ENCODE results near the gene GCM1. TPM values are rescaled to one million over a fixed set of nuclear protein-coding genes. Genes with fewer than 3 reads are reported as not detected.

GCM1 gene
- total RNA-seq, 1 experiment from 2014 or later, result not detected

DNA sequence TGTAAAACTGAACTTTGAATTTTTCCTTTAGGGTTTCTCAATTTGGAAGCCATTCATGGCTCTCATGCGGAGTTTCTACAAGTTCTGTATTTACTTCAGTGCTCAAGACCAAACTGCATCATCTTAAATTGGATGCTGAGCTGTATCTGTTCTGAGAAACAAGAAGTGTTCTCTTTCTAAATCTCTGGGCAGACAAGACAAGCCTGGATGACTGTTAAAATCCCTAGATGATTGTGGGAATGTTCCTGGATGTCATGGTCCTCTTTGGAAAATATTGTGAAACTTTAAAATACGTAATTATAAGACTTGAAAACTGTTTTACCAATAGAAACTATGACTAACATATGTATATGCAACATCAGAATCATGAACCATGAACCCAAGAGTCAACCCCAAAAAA lies 6.2 kb upstream of the GCM1 start:
- intact Hi-C loops (cut with micrococcal nuclease; ENCODE audit: unreplicated experiment), result no loop called here
- ATAC-seq (no peak), DNase-seq (ENCODE audit: low read depth, low spot score) (no peak)
- Histone ChIP-seq H3K4me3 (ENCODE audit: low read depth in 2 of 2, low read length in 2 of 2) (no peak overlapping the region), H3K36me3 (ENCODE audit: control insufficient read depth, insufficient read depth, low read length) (no peaks in the 10 kb centered on the region), H3K4me1 (ENCODE audit: control insufficient read depth, insufficient read depth, low read length) (no peaks in the 10 kb centered on the region), H3K27ac (ENCODE audit: low read length) (no peak overlapping the region), H3K9me3 (ENCODE audit: control insufficient read depth, insufficient read depth, low read depth, low read length) (no peaks in the 10 kb centered on the region), H3K27me3 (ENCODE audit: control insufficient read depth, insufficient read depth, low read length) (no peaks in the 10 kb centered on the region; the same call in 1 of the 2 replicates)
- ChIA-PET POLR2A (no interaction called here), CTCF (no interaction called here)
- no peak for TF ChIP-seq REST (IDR thresholded peaks at IDR 0.05; ENCODE audit: insufficient read depth in 1 of 2, low read depth in 2 of 2, low read length in 1 of 2)
- TF ChIP-seq, protein P1, sequence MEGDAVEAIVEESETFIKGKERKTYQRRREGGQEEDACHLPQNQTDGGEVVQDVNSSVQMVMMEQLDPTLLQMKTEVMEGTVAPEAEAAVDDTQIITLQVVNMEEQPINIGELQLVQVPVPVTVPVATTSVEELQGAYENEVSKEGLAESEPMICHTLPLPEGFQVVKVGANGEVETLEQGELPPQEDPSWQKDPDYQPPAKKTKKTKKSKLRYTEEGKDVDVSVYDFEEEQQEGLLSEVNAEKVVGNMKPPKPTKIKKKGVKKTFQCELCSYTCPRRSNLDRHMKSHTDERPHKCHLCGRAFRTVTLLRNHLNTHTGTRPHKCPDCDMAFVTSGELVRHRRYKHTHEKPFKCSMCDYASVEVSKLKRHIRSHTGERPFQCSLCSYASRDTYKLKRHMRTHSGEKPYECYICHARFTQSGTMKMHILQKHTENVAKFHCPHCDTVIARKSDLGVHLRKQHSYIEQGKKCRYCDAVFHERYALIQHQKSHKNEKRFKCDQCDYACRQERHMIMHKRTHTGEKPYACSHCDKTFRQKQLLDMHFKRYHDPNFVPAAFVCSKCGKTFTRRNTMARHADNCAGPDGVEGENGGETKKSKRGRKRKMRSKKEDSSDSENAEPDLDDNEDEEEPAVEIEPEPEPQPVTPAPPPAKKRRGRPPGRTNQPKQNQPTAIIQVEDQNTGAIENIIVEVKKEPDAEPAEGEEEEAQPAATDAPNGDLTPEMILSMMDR (IDR thresholded peaks at IDR 0.05), result no peak
- TF ChIP-seq POLR2AphosphoS5 (IDR thresholded peaks at IDR 0.05; ENCODE audit: low read depth, low read length), result no peak
- TF ChIP-seq SIN3A (IDR thresholded peaks at IDR 0.05; ENCODE audit: borderline replicate concordance, insufficient read depth, low read depth, low read length), result no peak
- TF ChIP-seq TCF7L2 (IDR thresholded peaks at IDR 0.05; ENCODE audit: low read depth, low read length), result no peak
- BruUV-seq (replicated peaks), result no TSS peak
- in situ Hi-C loops (cut with HindIII; ENCODE audit: low pct_unique_long_range_greater_than_20kb, low sequenced_read_pairs), result no loop called here

DNA sequence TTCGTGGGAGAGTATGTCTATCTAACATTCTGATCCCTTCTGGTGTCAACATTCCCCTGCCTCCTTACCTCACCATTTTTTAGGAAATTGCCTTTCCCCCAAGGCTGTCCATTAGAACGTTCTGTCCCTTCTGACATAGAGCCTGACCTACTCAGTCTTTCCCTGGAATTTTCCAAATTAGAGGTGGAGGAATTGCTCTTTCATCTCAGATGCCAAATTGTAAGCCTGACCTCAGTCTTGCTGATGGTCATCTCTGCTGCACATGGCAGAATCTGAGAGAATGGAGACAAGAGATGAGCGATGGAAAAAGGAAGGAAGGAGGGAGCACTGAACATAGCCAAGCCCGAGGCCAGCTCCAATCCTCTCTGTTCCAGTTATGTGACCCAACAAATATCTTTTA lies 5.4 kb upstream of the GCM1 start:
- H3K4me1 ChIP-seq (ENCODE audit: control insufficient read depth, insufficient read depth, low read length), result no peaks in the 10 kb centered on the region
- no peak overlapping the region for H3K27ac ChIP-seq (ENCODE audit: low read length)
- ATAC-seq (no peak), DNase-seq (ENCODE audit: low read depth, low spot score) (no peak)
- in situ Hi-C loops (cut with HindIII; ENCODE audit: low pct_unique_long_range_greater_than_20kb, low sequenced_read_pairs), result no loop called here
- no peaks in the 10 kb centered on the region; the same call in 1 of the 2 replicates for H3K27me3 ChIP-seq (ENCODE audit: control insufficient read depth, insufficient read depth, low read length)
- H3K4me3 ChIP-seq (ENCODE audit: low read depth in 2 of 2, low read length in 2 of 2), result no peak overlapping the region
- TF ChIP-seq POLR2AphosphoS5 (IDR thresholded peaks at IDR 0.05; ENCODE audit: low read depth, low read length), result no peak
- no TSS peak for BruUV-seq (replicated peaks)
- intact Hi-C loops (cut with micrococcal nuclease; ENCODE audit: unreplicated experiment), result no loop called here
- no peaks in the 10 kb centered on the region for H3K9me3 ChIP-seq (ENCODE audit: control insufficient read depth, insufficient read depth, low read depth, low read length)
- H3K36me3 ChIP-seq (ENCODE audit: control insufficient read depth, insufficient read depth, low read length), result no peaks in the 10 kb centered on the region
- ChIA-PET CTCF (no interaction called here), POLR2A (no interaction called here)

GRCh38 chr6:53152576-53152975 lies 3.9 kb upstream of the GCM1 start:
- H3K27me3 ChIP-seq (ENCODE audit: control insufficient read depth, insufficient read depth, low read length), result no peaks in the 10 kb centered on the region; the same call in 1 of the 2 replicates
- H3K27ac ChIP-seq (ENCODE audit: low read length), result no peak overlapping the region
- no peak overlapping the region for H3K4me3 ChIP-seq (ENCODE audit: low read depth in 2 of 2, low read length in 2 of 2)
- DNase-seq (ENCODE audit: low read depth, low spot score) (no peak), ATAC-seq (no peak)
- intact Hi-C loops (cut with micrococcal nuclease; ENCODE audit: unreplicated experiment) (no loop called here), in situ Hi-C loops (cut with HindIII; ENCODE audit: low pct_unique_long_range_greater_than_20kb, low sequenced_read_pairs) (no loop called here)
- ChIA-PET CTCF (no interaction called here), POLR2A (no interaction called here)
- no peaks in the 10 kb centered on the region for H3K4me1 ChIP-seq (ENCODE audit: control insufficient read depth, insufficient read depth, low read length)
- BruUV-seq (replicated peaks), result no TSS peak
- no peaks in the 10 kb centered on the region for H3K9me3 ChIP-seq (ENCODE audit: control insufficient read depth, insufficient read depth, low read depth, low read length)
- H3K36me3 ChIP-seq (ENCODE audit: control insufficient read depth, insufficient read depth, low read length), result no peaks in the 10 kb centered on the region
- TF ChIP-seq TCF7L2 (IDR thresholded peaks at IDR 0.05; ENCODE audit: low read depth, low read length) (no peak), SIN3A (IDR thresholded peaks at IDR 0.05; ENCODE audit: borderline replicate concordance, insufficient read depth, low read depth, low read length) (no peak), REST (IDR thresholded peaks at IDR 0.05; ENCODE audit: insufficient read depth in 1 of 2, low read depth in 2 of 2, low read length in 1 of 2) (no peak), POLR2AphosphoS5 (IDR thresholded peaks at IDR 0.05; ENCODE audit: low read depth, low read length) (no peak)
- TF ChIP-seq, protein P1 (IDR thresholded peaks at IDR 0.05), result no peak

Data from Panc1 (cell line).